Measurements from ENCODE around the gene SSBP2.
"Not testable (repeated sequence)": the region's sequence is repeated elsewhere in the genome, so short reads cannot be mapped to it uniquely, and the experiment has no call there.

The SSBP2 gene

DNA sequence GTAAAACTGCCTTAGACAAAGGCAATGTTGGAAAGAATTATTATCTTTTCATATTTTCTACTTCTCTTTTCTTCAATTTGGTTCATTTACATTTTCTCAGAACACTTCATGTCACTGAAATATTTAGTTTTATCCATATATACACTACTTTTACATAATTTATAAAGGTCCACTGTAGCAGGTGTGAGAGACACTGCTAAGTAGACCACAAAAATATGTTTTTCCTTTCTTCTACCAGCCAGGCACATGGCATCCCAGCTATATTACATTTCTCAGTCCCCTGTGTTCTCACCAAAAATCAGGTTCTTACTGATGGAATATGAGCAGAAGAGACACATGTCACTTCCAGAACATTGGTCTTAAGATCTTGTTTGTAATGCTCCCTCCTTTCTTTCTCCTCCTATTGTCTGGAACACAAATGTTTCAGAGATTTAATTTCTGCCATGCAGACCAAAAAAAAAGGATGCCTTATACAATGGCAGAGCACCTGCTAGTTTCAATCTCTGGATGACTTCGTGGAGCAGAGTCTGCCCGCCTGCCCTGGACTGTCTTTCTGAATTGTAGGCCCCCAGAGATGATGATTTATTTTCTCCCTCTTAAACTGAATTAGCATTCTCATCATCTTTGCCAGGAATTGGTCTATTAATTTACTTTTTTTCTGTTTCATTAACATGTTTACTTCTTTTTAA is 231.5 kb downstream of the SSBP2 start:
- DNase-seq: no peak

DNA sequence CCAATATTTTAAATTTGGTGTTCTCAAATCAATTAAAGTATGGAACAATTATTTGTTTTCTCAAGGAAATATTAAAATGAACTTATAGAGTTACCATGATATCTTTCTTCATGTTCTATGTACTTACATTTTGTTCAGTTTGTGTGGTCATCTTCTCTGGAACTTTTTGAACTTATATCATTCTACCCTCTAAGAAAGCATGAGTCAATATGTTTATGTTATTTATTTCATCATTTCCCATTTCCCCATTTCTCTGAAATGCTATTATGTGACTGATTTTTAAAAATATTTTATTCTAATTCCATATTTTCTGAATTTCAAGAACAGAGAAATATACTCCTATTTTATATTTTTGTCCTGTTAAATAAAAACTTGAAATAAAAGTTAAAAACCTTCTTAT is 233.4 kb downstream of the SSBP2 start:
- DNase-seq: no peak

DNA sequence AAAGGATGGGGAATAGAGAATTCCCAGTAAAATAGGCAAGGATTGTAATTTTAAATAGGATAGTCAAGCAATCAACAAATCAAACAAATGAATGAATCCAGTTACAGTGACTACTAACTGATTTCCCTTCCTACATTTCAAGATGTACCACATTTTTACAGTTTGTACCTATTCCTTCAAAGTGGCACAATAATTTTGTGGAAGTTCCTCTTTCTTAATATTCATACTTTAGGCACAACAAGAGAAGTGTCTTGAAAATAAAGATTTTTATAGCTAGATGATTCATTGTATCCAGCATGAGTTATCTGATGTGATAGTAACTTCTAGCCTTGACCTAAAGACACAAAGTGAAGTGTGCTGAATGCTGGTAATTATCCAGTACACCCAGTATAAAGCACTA is 234.8 kb downstream of the SSBP2 start:
- no peak for DNase-seq

DNA sequence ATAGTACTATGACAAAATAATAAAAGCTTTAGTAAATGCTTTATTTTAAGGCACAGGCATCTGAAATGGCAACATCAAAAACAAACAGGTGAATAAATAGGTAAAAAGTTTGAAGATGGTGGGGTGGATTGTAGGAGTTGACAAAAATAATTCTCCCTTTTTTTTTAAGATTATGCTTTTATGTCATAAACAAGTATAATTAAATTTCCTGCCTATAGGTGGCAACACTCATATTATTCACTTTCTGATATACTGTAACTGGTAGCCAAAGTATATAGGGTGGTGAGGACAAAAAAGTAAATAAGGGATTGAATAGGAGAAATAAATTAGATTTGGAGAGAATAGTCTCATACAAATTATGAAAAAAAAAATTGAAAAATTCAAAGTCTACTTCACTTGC is 236.9 kb downstream of the SSBP2 start:
- no peak for DNase-seq

DNA sequence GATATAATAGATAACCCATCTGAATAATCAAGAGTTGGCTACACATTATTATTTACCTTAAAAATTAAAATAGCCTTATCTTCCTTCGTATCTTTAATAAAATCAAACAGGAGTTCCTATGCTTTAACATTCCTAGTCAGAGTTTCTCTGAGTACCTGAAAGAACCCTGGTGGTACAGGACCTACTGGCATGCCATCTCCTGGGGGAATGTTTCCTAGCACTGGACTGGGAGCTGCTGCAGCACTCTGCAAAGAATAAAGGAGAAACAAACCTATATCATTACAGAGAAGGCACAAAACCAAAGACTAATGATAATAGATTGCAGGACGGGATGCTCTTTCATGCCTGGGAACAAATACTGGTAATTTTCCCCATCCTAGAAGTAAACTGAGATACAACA is 237.4 kb downstream of the SSBP2 start:
- DNase-seq: no peak

DNA sequence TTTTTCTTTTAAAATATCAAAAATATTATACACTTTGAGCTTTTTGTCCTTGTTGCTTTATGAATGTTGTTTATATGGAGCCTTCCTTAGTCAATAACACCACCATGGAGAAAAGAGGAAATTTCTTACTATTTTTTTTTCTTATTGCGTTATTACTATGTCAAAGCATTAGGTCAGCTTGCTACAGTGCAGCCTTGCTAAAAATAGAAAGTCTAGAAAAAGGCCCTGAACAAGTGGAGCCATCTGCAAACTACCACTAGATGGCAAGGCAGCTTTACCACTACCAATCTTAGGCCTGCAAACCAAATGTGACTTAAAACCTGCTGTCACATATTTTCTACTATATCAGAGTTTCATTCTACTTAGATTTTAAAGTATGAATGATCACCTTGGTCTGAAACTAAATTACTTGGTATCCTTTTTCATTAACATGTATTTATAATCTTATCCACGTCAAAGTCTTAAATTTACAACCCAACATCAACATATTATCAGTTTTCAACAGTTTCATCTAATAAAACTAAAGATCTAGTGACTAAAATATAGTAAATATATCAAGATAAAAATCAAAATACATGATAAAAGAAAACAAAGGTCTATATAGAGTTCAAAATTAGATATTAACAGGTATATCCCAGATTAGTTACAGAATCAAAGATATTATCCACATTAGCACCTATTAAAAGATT is 243.9 kb downstream of the SSBP2 start:
- DNase-seq: peak; percentile 2 to 18

DNA sequence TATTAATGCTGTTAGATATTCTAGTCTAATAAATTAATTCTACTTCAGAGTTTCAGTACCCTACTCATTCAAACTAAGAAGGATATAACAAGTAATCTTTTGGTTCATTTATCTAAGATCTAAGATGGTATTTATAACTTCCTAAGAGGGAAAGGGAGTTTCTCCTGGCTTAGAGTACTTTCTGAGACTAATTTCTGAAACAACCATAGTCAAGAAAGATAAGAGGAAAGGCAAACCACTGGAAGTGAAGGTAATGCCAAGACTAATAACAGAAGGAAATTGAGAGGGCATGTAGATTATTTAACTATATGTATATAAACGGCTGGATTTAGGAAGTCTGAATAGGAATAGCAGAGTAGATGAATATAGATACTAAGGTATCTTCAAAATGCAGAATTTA is 244.5 kb downstream of the SSBP2 start:
- no peak for DNase-seq

DNA sequence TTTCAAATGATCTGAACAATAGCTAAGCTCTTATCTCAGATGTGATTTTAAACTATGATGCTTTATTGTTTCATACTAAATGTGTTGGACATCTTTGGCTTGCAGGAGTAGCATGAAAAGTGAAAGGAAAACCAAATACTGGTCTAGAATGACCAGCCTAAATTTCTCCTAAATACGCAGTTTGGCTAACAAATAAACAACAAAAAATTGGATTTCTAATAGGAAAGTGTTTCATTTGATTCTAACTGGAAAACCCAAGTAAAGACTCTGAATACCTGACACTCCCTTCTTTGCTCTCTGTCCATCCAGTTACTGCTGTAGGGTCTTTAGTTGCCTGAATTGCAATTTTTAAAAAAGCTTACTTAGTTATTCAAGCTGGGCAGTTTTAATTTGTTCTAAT is 245.2 kb downstream of the SSBP2 start:
- DNase-seq: no peak

DNA sequence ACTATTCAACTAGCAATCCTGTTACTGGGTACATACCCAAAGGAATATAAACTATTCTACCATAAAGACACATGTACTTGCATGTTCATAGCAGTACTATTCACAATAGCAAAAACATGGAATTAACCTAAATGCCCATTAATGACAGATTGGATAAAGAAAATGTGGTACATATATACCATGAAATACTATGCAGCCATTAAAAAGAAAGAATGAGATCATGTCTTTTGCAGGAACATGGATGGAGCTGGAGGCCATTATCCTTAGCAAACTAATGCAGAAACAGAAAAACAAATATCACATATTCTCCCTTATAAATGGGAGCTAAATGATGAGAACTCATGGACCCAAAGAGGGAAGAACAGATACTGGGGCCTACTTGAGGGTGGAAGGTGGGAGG is 247.3 kb downstream of the SSBP2 start:
- not testable (repeated sequence) for DNase-seq

DNA sequence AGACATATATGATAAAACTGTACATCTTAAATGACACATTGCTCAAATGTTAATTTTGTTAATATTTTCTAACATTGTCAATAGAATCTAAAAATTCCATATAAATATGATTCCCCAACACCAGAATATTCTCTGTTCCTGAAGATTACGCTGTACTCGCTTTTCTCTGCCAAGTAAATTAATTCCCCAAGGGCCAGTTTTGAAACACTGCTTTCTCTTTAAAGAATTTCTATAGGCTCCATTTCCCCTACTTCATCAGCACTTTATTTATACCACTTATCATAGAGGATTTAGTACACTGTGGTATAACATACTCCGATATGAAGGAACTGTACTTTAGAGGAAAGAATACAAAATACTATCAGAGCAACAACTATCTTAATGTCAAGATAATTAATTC is 255.6 kb downstream of the SSBP2 start:
- DNase-seq: no peak

DNA sequence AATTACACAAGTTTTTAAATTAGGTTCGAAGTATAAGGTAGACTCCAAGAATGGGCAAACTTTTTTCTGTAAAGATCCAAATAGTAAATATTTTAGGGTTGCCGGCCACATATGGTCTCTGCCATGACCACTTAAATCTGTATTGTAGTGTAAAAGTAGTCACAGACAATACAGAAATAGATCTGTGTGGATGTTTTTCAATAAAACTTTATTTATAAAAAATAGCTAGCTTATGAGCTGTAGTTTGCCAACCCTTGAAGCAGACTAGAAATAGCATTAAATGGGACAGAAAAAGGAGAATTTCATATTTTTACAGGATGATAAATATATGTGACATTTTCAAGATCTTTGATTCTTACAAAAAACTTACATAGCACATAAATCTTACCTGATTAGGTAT is 262.0 kb downstream of the SSBP2 start:
- no peak for DNase-seq

DNA sequence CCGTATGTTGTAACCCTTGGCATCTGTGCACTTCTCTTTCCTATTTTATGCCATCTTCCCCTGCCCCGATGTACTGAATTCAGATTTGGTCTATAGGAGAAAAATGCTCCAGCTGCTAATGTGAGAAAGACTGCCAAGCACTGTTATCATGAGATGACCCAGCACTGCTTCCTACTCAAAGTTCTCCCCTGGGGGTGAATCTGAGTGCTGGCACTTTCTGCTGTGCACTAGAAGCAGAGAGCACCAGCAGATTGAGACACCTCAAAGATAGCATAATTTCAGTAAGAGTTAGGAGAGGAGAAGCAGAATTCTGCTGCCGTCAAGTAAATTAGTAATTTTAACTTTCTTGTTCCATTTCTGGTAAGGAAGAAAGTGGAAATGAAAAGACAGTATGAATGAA is 264.2 kb downstream of the SSBP2 start:
- no peak for DNase-seq

DNA sequence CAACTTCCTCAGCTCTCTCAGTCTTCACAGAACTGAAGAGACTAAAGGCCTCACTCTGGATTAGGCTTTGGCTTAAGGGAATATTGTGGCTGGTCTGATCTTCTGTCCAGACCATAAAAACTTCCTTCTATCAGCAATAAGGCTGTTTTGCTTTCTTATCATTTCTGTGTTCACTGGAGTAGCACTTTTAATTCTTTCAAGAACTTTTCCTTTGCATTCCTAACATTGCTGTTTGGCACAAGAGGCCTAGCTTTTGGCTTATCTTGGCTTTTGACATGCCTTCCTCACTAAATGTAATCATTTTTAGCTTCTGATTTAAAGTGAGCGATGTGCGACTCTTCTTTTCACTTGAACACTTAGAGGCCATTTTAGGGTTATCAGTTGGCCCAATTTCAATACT is 268.3 kb downstream of the SSBP2 start:
- no peak for DNase-seq

DNA sequence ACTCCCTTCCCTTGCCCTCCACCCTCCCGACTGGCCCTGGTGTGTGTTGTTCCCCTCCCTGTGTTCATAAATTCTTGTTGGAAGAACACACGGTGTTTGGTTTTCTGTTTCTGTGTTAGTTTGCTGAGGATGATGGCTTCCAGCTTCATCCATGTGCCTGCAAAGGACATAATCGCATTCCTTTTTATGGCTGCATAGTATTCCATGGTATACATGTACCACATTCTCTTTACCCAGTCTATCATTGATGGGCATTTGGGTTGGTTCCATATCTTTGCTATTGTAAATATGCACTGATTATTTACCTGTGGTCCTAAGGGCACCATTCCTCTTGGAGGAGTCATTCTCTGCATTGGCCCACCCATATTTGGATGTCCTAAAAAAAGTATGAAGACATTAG is 277.5 kb downstream of the SSBP2 start:
- not testable (repeated sequence) for DNase-seq

DNA sequence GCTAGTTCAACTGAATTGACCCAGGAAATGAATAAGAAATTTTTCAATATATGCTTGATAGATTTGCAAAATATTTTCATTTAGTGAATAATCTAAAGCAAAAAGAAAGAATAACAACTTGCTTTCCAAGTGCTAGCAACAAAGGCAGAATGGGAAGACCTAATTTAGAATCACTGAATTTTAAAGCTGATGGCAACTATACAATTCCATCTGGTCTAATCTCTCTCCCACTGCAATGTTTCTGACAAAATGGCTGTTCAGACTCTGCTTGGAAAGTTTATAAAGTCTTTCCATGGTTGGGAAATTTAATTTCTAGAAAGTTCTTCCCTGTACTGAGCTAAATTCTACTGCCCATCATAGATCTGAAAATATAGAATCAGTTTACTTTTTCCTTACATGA is 281.2 kb downstream of the SSBP2 start:
- no peak for DNase-seq

DNA sequence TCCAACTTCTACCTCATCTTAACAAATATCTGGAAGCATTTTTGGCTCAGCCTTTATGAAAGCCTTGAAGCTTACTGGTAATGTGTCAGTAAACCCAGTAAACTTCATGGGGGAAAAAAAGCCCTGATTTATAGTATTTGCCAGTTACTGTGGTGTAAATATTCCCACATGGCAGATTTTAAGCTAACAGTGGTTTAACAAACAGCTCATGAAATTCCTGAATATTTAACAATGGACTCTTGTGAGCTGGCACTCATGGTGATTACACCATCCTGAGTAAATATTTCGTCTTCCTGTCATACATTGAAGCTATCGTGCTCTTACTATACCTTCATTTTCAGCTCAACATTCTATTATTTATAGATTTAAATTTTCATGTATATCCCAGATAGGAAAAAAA is 300.0 kb downstream of the SSBP2 start:
- DNase-seq: no peak

DNA sequence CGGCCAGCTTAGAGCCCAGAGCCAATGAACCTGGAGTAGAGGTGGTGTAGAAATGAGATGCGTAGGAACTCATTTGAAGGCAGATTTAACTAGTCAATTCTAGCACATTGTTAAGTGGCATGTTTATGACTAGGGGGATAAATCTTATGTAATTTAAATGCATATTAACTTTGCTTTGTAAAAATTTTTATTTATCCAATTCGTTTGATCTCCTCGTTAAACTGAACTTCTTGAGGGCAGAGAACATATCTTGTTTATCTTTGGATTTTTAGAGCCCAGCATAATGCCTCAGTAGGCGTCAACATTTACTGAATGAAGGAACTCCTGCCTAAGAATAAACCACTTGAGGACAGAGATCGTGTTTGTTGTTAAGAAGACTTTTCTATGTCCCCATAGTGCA is 315.9 kb downstream of the SSBP2 start:
- DNase-seq: no peak

DNA sequence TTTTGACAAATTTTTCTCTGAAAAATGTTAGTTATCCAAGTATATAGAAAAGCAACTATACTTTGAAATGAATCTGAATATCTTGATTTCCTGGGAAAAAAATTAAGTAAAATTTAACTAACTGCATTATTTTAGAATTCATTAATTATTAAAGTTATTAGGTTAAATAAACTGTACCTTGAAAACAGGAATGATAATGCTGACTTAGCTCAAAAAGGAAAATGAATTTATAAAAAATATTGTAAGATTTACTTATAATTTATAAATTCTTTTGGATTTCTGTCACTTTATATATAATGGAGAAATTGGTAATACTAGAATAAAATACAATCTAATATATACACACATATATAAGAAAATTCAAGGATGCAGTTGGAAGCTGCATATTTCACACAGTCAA is 320.9 kb downstream of the SSBP2 start:
- DNase-seq: no peak

DNA sequence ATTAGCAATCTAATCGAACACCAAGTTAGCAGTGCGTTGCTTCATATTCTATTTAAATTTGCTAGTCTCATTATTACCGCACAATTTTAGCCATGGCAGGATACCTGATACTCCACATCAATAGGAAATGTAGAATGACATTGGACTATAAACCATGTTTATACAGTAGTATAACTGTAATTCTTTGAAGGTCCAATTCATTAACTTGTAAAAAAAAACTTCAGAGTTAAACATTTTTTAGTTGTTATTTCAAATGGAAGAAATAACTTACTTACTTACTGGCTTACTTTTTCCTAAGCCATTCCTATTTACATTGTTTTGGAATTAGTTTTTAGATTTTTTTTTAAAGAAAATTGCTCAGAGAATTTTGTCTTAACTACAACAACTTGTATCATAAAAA is 321.5 kb downstream of the SSBP2 start:
- DNase-seq: no peak

DNA sequence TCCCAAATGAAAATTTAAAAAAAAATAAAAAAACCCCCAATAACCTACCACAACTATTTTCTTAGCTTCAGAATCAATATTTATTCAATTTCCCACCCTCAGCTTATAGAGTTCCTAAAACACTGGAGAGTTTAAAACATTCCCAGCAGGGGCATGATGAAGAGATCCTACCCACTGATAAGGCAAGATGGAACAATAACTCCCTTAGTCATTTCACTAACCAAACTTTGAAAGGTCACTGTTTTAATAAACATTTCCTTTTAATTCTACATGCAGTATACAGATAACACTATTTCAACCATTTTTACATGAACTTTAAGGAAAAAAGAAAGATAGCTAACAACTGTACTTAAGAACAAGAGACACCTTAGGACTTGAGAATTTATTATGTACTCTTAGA is 322.0 kb downstream of the SSBP2 start:
- DNase-seq: no peak

DNA sequence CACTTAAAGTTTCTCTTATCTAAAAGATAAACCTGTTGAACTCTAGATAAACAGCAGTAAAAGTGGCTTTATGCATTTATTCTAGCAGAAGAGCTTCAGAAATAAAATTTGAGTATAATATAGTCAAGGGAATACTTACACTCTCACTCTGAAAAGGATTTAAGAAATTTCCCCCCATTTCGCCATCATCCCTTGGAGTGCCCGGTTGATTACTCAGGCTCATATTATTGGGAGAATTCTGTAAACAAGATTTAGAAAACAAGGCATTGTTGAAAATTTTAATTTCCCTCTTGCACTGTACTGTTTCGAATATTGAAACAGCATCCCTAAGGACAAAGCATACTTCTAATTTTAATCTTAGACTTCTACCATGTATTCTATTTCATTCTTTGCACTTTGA is 322.5 kb downstream of the SSBP2 start:
- no peak for DNase-seq

DNA sequence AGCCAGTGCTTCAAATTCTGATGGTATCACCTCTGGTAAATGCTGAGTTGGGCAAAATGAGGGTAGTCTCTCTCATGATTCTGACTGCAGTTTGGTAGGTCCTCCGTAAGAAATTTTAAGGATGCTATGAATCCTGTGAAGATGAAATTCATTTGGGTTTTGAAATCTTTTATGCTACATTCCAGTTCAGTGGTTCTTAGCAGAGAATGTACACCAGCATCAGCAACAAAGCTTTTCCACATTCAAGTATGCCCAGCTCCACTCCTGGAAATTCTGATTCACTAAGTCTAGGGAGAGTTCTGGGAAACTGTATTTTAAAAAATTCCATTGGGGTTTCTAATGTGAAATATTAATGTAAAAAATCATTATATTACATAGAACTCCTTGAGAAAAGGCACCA is 323.3 kb downstream of the SSBP2 start:
- DNase-seq: no peak

DNA sequence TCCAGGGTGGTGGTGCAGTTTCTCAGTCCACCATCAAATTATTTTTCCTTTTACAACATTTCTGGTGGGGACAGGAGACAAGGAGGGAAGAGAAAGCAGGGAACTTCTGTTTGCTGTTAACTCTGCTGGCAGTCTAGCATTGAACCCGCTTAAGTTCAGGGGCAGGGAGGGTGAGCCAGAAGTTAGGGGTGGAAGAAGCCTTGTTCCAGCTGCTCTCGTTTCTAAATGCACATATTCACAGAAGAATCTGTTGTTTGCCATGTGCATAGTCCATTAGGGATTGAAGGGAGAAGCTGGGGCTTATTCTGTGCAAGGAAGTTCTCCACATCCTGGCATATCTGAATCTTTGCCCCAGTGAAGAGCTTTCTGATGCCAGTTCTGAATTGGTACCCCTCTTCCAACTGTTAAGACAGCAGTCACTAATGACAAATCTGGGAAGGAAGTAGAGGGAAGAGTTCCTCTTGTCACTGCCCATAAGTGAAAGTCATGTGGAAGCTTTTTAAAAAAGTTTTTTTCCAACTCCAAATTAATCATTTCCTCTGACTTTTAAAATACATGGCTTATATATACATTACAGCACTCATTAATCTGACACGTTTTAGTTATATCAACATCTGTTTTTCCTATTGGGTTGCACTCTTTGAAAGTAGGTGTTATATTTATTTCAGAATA is 324.4 kb downstream of the SSBP2 start:
- DNase-seq: no peak

DNA sequence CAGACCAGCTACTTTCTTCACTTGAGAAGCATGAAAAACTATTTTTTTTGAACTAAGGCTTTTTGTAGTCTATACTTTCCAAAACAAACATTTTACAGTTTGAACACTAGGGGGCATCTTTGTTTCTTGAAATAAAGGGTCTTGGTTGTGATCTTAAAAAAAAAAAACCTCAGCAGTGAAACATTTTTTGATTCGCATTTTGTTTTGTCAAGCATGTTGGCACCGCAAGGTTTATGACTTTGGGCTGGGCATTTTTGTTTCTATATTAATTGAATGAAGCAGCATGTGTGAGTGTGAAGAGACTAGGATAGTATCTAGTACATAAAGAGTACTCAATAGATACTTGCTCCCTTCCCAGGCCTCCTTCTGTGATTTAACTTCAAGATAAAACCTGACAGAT is 325.3 kb downstream of the SSBP2 start:
- no peak for DNase-seq

DNA sequence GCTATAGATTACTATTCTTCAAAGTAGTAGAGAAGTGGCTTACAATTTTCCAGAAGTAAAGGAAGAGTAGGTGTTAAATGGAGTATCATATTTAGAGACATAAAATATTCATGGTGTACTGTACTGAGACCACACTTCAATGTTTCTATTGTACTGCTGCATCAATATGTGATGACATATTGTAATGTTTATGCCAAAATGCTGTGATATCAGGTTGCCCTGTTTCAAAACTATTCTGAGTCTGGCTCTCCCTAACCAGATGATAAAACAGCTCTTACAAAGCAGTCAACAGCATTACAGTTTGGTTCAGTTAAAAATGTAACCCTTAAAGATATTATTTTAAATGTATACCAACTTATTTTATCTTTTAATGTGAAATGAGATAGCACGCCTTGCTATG is 326.2 kb downstream of the SSBP2 start:
- DNase-seq: no peak
